ENCODE measurements around the gene SLC4A4. TPM values are rescaled to one million over a fixed set of nuclear protein-coding genes. Genes with fewer than 3 reads are reported as not detected.

The SLC4A4 gene
- total RNA-seq, result 1 to 10 TPM; 1.8 TPM

DNA sequence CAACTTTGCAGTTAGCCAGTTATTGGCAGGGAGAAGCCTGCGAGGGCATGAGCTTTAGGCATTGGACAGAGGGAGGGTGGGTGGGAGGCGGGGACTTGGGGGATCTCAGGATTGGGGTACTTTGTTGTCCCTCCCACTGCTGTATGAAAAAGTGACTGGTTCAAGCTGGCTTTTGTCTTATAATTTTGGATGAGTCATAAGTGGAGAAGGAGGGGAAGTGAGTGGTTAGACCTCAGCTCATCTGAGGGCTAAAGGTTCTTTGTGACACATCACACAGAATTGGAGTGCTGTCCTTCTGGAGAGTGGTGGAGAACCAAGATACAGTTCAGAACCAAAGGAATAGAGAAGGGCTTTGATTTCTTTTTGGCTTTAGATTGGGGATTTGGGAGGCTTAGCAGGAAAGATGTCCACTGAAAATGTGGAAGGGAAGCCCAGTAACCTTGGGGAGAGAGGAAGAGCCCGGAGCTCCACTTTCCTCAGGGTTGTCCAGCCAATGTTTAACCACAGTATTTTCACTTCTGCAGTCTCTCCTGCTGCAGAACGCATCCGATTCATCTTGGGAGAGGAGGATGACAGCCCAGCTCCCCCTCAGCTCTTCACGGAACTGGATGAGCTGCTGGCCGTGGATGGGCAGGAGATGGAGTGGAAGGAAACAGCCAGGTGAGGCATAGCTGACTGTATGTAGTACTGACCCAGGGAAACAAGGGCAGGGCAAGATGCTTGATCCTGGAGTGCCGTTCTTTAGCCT, at the start of gene SLC4A4:
Gene SLC4A4, plus strand, starts transcription at position 175 of the 748 bp plus-strand sequence.
- Histone ChIP-seq H3K27me3 (replicated peaks; ENCODE audit: insufficient read depth) (no peaks in the 10 kb centered on the region), H3K9me3 (no peaks in the 10 kb centered on the region), H3K27ac (no peak within 1 kb of the TSS), H3K4me1 (ENCODE audit: control insufficient read depth in 1 of 2, low read depth in 2 of 2) (no peaks in the 10 kb centered on the region), H3K36me3 (no peaks in the 10 kb centered on the region), H3K4me3 (no peak within 1 kb of the TSS)
- no peak for TF ChIP-seq CTCF (IDR thresholded peaks at IDR 0.05)
- no peak for ATAC-seq (ENCODE audit: insufficient number of reproducible peaks, low FRiP score, low read depth)
- DNase-seq (ENCODE audit: low spot score), result no peak

GRCh38 chr4:71290074-71290473, 48.7 kb upstream of the SLC4A4 start:
- no peak for DNase-seq (ENCODE audit: low spot score)
- no peaks in the 10 kb centered on the region for H3K27me3 ChIP-seq (replicated peaks; ENCODE audit: insufficient read depth)
- peaks cover 0 to 13% of the 10 kb centered on the region in 2 donors for H3K4me1 ChIP-seq (ENCODE audit: control insufficient read depth in 1 of 2, low read depth in 2 of 2)
- no peaks in the 10 kb centered on the region for H3K9me3 ChIP-seq
- no peak for ATAC-seq (ENCODE audit: insufficient number of reproducible peaks, low FRiP score, low read depth)
- H3K36me3 ChIP-seq, result no peaks in the 10 kb centered on the region
- TF ChIP-seq CTCF (IDR thresholded peaks at IDR 0.05), result no peak
- H3K4me3 ChIP-seq, result no peak overlapping the region
- no peak overlapping the region for H3K27ac ChIP-seq

GRCh38 chr4:71290476-71290875, 48.3 kb upstream of the SLC4A4 start:
- no peaks in the 10 kb centered on the region for H3K36me3 ChIP-seq
- H3K4me1 ChIP-seq (ENCODE audit: control insufficient read depth in 1 of 2, low read depth in 2 of 2), result peaks cover 0 to 13% of the 10 kb centered on the region in 2 donors
- no peak overlapping the region for H3K27ac ChIP-seq
- DNase-seq (ENCODE audit: low spot score) (no peak), ATAC-seq (ENCODE audit: insufficient number of reproducible peaks, low FRiP score, low read depth) (no peak)
- H3K27me3 ChIP-seq (replicated peaks; ENCODE audit: insufficient read depth), result no peaks in the 10 kb centered on the region
- no peaks in the 10 kb centered on the region for H3K9me3 ChIP-seq
- no peak overlapping the region for H3K4me3 ChIP-seq
- no peak for TF ChIP-seq CTCF (IDR thresholded peaks at IDR 0.05)

GRCh38 chr4:71292228-71292627, 46.6 kb upstream of the SLC4A4 start:
- Histone ChIP-seq H3K9me3 (no peaks in the 10 kb centered on the region), H3K4me3 (no peak overlapping the region), H3K36me3 (no peaks in the 10 kb centered on the region), H3K27me3 (replicated peaks; ENCODE audit: insufficient read depth) (no peaks in the 10 kb centered on the region), H3K27ac (no peak overlapping the region), H3K4me1 (ENCODE audit: control insufficient read depth in 1 of 2, low read depth in 2 of 2) (peaks cover 0 to 9% of the 10 kb centered on the region in 2 donors)
- ATAC-seq (ENCODE audit: insufficient number of reproducible peaks, low FRiP score, low read depth), result no peak
- no peak for TF ChIP-seq CTCF (IDR thresholded peaks at IDR 0.05)
- DNase-seq (ENCODE audit: low spot score), result no peak

DNA sequence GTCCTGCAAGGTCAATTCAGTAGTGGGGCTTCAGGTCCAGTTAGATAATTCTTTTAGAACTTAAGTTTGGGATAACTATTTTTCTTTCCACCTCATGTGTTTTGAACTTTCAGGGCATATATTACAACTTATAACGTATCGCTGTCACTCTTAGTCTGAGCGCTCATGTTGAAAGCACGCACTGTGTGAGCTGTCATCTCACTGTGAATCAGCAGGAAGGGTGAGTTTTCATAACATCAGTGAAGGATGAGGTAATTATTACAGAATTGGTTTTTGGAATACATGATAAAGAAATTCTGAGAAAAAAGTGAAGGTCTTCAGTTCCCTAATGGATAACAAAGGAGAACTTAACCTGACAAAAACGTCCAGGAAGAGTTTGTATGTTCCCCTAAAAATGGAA, 45.1 kb upstream of the SLC4A4 start:
- no peak for ATAC-seq (ENCODE audit: insufficient number of reproducible peaks, low FRiP score, low read depth)
- Histone ChIP-seq H3K36me3 (no peaks in the 10 kb centered on the region), H3K4me3 (no peak overlapping the region), H3K27ac (no peak overlapping the region), H3K27me3 (replicated peaks; ENCODE audit: insufficient read depth) (no peaks in the 10 kb centered on the region), H3K9me3 (no peaks in the 10 kb centered on the region), H3K4me1 (ENCODE audit: control insufficient read depth in 1 of 2, low read depth in 2 of 2) (peaks cover 0 to 8% of the 10 kb centered on the region in 2 donors)
- TF ChIP-seq CTCF (IDR thresholded peaks at IDR 0.05), result no peak
- DNase-seq (ENCODE audit: low spot score), result no peak
